DND-41 (cell line): ENCODE measurements around the gene RABEP1.

Source experiments
- ATAC-seq: fragments of 200-7000 bp; cut with Tn5 transposase; 3 replicates; pipeline ENCODE4 v1.9.1; 2021; ENCODE audit warnings: low read depth; ENCODE audit not compliant: insufficient read depth
- DNase-seq: peaks from one replicate; pipeline ENCODE4 v3.0.0-alpha.2; 2020
- H2AFZ ChIP-seq: 2 replicates; pipeline ENCODE4 v1.6.0; 2012; ENCODE audit warnings: low read depth, low read length
- H3K27ac ChIP-seq: 2 replicates; pipeline ENCODE4 v1.5.1; 2012; ENCODE audit warnings: low read length, inconsistent platforms
- H3K27me3 ChIP-seq: fragments of 200-600 bp; sonication (generic); 2 replicates; pipeline ENCODE4 v1.6.0; 2012; ENCODE audit warnings: low read length, mild to moderate bottlenecking, inconsistent platforms; ENCODE audit not compliant: insufficient read depth, poor library complexity
- H3K36me3 ChIP-seq: 2 replicates; pipeline ENCODE4 v1.5.1; 2012; ENCODE audit warnings: low read length, inconsistent platforms; ENCODE audit not compliant: insufficient read depth
- H3K4me1 ChIP-seq: 2 replicates; pipeline ENCODE4 v1.5.1; 2012; ENCODE audit warnings: mild to moderate bottlenecking, low read length; ENCODE audit not compliant: insufficient read depth
- H3K4me2 ChIP-seq: 2 replicates; pipeline ENCODE4 v1.6.0; 2012; ENCODE audit warnings: mild to moderate bottlenecking, moderate library complexity, low read length, inconsistent platforms; ENCODE audit not compliant: insufficient read depth
- H3K4me3 ChIP-seq, 2 experiments: fragments of 200-600 bp in 1 of 2; shearing (Covaris generic) in 1 of 2; 2 replicates each; pipeline ENCODE4 v1.5.1; 2012 to 2016; ENCODE audit warnings: inconsistent platforms in 2 of 2, low read length in 2 of 2, mild to moderate bottlenecking in 2 of 2, low read depth in 1 of 2, moderate library complexity in 1 of 2
- H3K79me2 ChIP-seq: 2 replicates; pipeline ENCODE4 v1.6.0; 2012; ENCODE audit warnings: low read length, inconsistent platforms; ENCODE audit not compliant: insufficient read depth
- H3K9ac ChIP-seq: 2 replicates; pipeline ENCODE4 v1.6.0; 2012; ENCODE audit warnings: low read depth, mild to moderate bottlenecking, inconsistent platforms, low read length, moderate library complexity
- H3K9me3 ChIP-seq: 2 replicates; pipeline ENCODE4 v1.5.1; 2012; ENCODE audit warnings: low read length, moderate library complexity, mild to moderate bottlenecking, inconsistent platforms; ENCODE audit not compliant: insufficient read depth, severe bottlenecking
- H4K20me1 ChIP-seq: 2 replicates; pipeline ENCODE4 v1.6.0; 2012; ENCODE audit warnings: low read length; ENCODE audit not compliant: insufficient read depth
- CTCF ChIP-seq: IDR thresholded peaks from 2 replicates; pipeline ENCODE4 v1.5.1; 2012; ENCODE audit warnings: borderline replicate concordance, low read length, moderate library complexity, mild to moderate bottlenecking; ENCODE audit not compliant: poor library complexity, severe bottlenecking; ENCODE audit errors: extremely low read depth
- EZH2 ChIP-seq: IDR thresholded peaks from 3 replicates; pipeline ENCODE4 v1.6.1; 2012; ENCODE audit warnings: borderline replicate concordance, low read depth, mild to moderate bottlenecking, moderate library complexity, low read length, inconsistent platforms; ENCODE audit not compliant: severe bottlenecking

The RABEP1 gene

DNA sequence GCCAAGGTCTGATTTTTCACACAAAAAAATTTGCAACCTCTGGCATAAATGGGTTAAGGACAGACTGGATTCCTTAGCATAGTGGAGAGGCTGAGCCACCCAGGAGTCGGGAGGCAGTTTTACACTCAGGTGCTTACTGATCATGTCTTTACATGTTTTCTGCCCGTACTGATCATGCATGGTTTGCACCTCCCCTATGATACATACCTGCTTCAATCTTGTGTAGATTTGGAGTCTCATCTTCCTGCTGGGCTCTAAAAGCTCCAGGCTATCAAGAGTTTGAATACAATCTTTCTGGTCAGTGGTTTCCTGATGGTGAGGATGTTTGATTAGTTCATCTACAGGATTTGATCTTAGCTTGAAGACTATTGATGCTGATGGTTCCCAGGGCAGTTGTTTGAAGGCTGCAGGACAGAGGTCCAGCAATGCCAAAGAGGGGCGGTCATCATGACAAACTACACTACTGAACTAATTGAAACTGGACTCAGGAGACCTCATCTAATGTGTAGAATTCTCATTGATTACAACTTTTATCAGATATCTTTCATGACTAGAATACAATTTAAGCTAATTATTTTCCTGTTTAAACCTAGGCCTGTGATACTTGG, 150.0 kb downstream of the RABEP1 start:
- Histone ChIP-seq H3K9me3 (no peaks in the 10 kb centered on the region), H3K4me1 (peaks cover 19% of the 10 kb centered on the region), H3K36me3 (peaks cover 88% of the 10 kb centered on the region), H3K27me3 (no peaks in the 10 kb centered on the region), H3K4me3 (no peak overlapping the region), H3K79me2 (peaks cover 34% of the 10 kb centered on the region), H4K20me1 (peaks cover 29% of the 10 kb centered on the region), H3K4me2 (no peak overlapping the region), H2AFZ (no peak overlapping the region), H3K27ac (no peak overlapping the region), H3K9ac (no peak overlapping the region)
- TF ChIP-seq CTCF (no peak), EZH2 (no peak)
- ATAC-seq (peak; percentile 38; the same call in 1 of the 3 replicates), DNase-seq (no peak)

- Histone ChIP-seq H3K36me3 (peaks cover 74% of the 10 kb centered on the region), H3K4me2 (peak overlapping the region; percentile 30; the same call in 1 of the 2 replicates), H3K4me3 (no peak overlapping the region), H3K9me3 (no peaks in the 10 kb centered on the region), H3K27ac (no peak overlapping the region), H2AFZ (no peak overlapping the region), H3K9ac (no peak overlapping the region), H3K79me2 (peaks cover 57% of the 10 kb centered on the region), H4K20me1 (peaks cover 29% of the 10 kb centered on the region), H3K4me1 (peaks cover 38% of the 10 kb centered on the region), H3K27me3 (no peaks in the 10 kb centered on the region)
- DNase-seq (no peak), ATAC-seq (no peak)
- TF ChIP-seq EZH2: no peak
- TF ChIP-seq CTCF: no peak
Observed at GRCh38 chr17:5434984-5435383, 152.9 kb downstream of the RABEP1 start.
